SK-N-SH (cell line): ENCODE results near the gene ZFAND6. TPM values are rescaled to one million over a fixed set of nuclear protein-coding genes. Genes with fewer than 3 reads are reported as not detected.

Source experiments
- CTCF ChIA-PET: fragments of 300-600, 350-600 bp; formaldehyde crosslinking; extraction: SDS; loops from one replicate; lab custom pipeline; 2021; lab: Yijun Ruan, JAX
- POLR2A ChIA-PET: fragments of 350-600 bp; sonication (Branson Sonifier 250); formaldehyde crosslinking; extraction: SDS; loops from one replicate; lab custom pipeline; 2020; ENCODE audit warnings: antibody characterized with exemption, inconsistent platforms; lab: Yijun Ruan, JAX
- DNase-seq: peaks from one replicate; pipeline ENCODE4 v3.0.0; 2012
- H2AFZ ChIP-seq: fragments of 200-600 bp; sonication (generic); 2 replicates; pipeline ENCODE4 v1.8.1; 2016; ENCODE audit warnings: antibody characterized with exemption, mild to moderate bottlenecking, low read depth
- H3F3A ChIP-seq: fragments of 200-600 bp; sonication (generic); replicated peaks from 2 replicates; pipeline ENCODE3; 2016; ENCODE audit warnings: antibody characterized with exemption, mild to moderate bottlenecking; ENCODE audit not compliant: insufficient read depth
- H3K27ac ChIP-seq, 2 experiments: fragments of 200-500 bp in 1 of 2; fragments of 200-600 bp in 1 of 2; sonication (Bioruptor generic) in 1 of 2; sonication (generic), shearing (Covaris generic) in 1 of 2; 2 replicates each; pipeline versions ENCODE4 v1.5.1 to v1.6.1; 2014 to 2016; ENCODE audit warnings: low read depth in 2 of 2, inconsistent platforms in 1 of 2, low read length in 1 of 2, mild to moderate bottlenecking in 1 of 2, mixed read lengths in 1 of 2
- H3K27me3 ChIP-seq: fragments of 200-600 bp; sonication (generic), shearing (Covaris generic); 2 replicates; pipeline ENCODE4 v1.6.1; 2016; ENCODE audit warnings: mixed run types; ENCODE audit not compliant: insufficient read depth
- H3K36me3 ChIP-seq, 2 experiments: fragments of 200-500 bp in 1 of 2; fragments of 200-600 bp in 1 of 2; sonication (Bioruptor generic) in 1 of 2; sonication (generic) in 1 of 2; replicated peaks in 1 of 2; 2 replicates each; pipeline versions ENCODE3 to v1.5.1; 2014 to 2016; ENCODE audit warnings: low read length in 1 of 2, mild to moderate bottlenecking in 1 of 2; ENCODE audit not compliant: insufficient read depth in 2 of 2, control insufficient read depth in 1 of 2
- H3K4me1 ChIP-seq, 2 experiments: fragments of 200-500 bp in 1 of 2; fragments of 200-600 bp in 1 of 2; sonication (Bioruptor generic) in 1 of 2; sonication (generic), shearing (Covaris generic) in 1 of 2; 2 replicates each; pipeline versions ENCODE4 v1.5.1 to v1.6.1; 2014 to 2016; ENCODE audit warnings: low read depth in 1 of 2, low read length in 1 of 2, mixed run types in 1 of 2; ENCODE audit not compliant: insufficient read depth in 2 of 2, control insufficient read depth in 1 of 2
- H3K4me2 ChIP-seq: fragments of 200-600 bp; sonication (generic), shearing (Covaris generic); 2 replicates; pipeline ENCODE4 v1.6.1; 2017; ENCODE audit warnings: mixed run types
- H3K4me3 ChIP-seq, 2 experiments: fragments of 200-500 bp in 1 of 2; fragments of 200-600 bp in 1 of 2; sonication (Bioruptor generic) in 1 of 2; sonication (generic), shearing (Covaris generic) in 1 of 2; 2 replicates each; pipeline versions ENCODE4 v1.5.1 to v1.8.1; 2014 to 2016; ENCODE audit warnings: low read depth in 2 of 2, inconsistent platforms in 1 of 2, low read length in 1 of 2, mild to moderate bottlenecking in 1 of 2, mixed read lengths in 1 of 2, moderate library complexity in 1 of 2
- H3K79me2 ChIP-seq: fragments of 200-600 bp; sonication (generic); 2 replicates; pipeline ENCODE4 v1.8.1; 2017; ENCODE audit warnings: mild to moderate bottlenecking; ENCODE audit not compliant: insufficient read depth
- H3K9ac ChIP-seq: fragments of 200-600 bp; sonication (generic); 2 replicates; pipeline ENCODE4 v1.6.1; 2017; ENCODE audit warnings: mixed run types
- H3K9me2 ChIP-seq: fragments of 200-600 bp; sonication (generic); 2 replicates; pipeline ENCODE4 v1.6.1; 2017; ENCODE audit warnings: mixed run types
- H3K9me3 ChIP-seq: fragments of 200-600 bp; sonication (generic); 2 replicates; pipeline ENCODE4 v1.6.1; 2017; ENCODE audit warnings: mixed run types, mild to moderate bottlenecking, moderate library complexity
- H4K20me1 ChIP-seq: fragments of 200-600 bp; sonication (generic); 2 replicates; pipeline ENCODE4 v1.6.1; 2017; ENCODE audit warnings: mild to moderate bottlenecking, mixed run types; ENCODE audit not compliant: insufficient read depth
- EP300 ChIP-seq, 2 experiments: IDR thresholded peaks; 2 replicates each; pipeline versions ENCODE4 v1.4.0 to v1.6.1; 2012; ENCODE audit warnings: borderline replicate concordance in 1 of 2, low read depth in 1 of 2, low read length in 1 of 2
- FOSL2 ChIP-seq: IDR thresholded peaks from 2 replicates; pipeline ENCODE4 v1.4.0; 2012; ENCODE audit warnings: low read depth, mild to moderate bottlenecking, moderate library complexity, borderline replicate concordance
- FOXJ3 ChIP-seq: sonication (generic); formaldehyde crosslinking; IDR thresholded peaks from 2 replicates; pipeline ENCODE4 v1.5.1; 2020; ENCODE audit warnings: mild to moderate bottlenecking, missing genetic modification reagents
- FOXM1 ChIP-seq: IDR thresholded peaks from 2 replicates; pipeline ENCODE4 v1.4.0; 2012; ENCODE audit warnings: low read depth, mild to moderate bottlenecking
- GATA2 ChIP-seq: sonication (generic); formaldehyde crosslinking; IDR thresholded peaks from 2 replicates; pipeline ENCODE4 v1.5.0; 2020; ENCODE audit warnings: mild to moderate bottlenecking, missing genetic modification reagents
- JUND ChIP-seq: IDR thresholded peaks from 2 replicates; pipeline ENCODE4 v1.4.0; 2012
- MEF2A ChIP-seq: IDR thresholded peaks from 2 replicates; pipeline ENCODE4 v1.4.0; 2012; ENCODE audit warnings: low read depth, borderline replicate concordance
- MXI1 ChIP-seq: IDR thresholded peaks from 2 replicates; pipeline ENCODE4 v1.6.1; 2012; ENCODE audit warnings: mild to moderate bottlenecking, low read depth, low read length, improper control_type of control experiment
- NRF1 ChIP-seq: IDR thresholded peaks from 2 replicates; pipeline ENCODE4 v1.6.1; 2012; ENCODE audit warnings: low read depth, mild to moderate bottlenecking, low read length
- POLR2AphosphoS5 ChIP-seq: IDR thresholded peaks from 2 replicates; pipeline ENCODE4 v1.6.1; 2012; ENCODE audit warnings: low read depth, low read length
- RFX5 ChIP-seq: IDR thresholded peaks from 2 replicates; pipeline ENCODE4 v1.6.1; 2012; ENCODE audit warnings: mild to moderate bottlenecking, improper control_type of control experiment, low read length
- SIN3A ChIP-seq: IDR thresholded peaks from 2 replicates; pipeline ENCODE4 v1.6.1; 2012; ENCODE audit warnings: low read depth, mild to moderate bottlenecking, low read length, moderate library complexity, borderline replicate concordance
- SMC3 ChIP-seq: IDR thresholded peaks from 2 replicates; pipeline ENCODE4 v1.6.1; 2012; ENCODE audit warnings: low read depth, low read length, improper control_type of control experiment
- TAF1 ChIP-seq: IDR thresholded peaks from 2 replicates; pipeline ENCODE4 v1.6.1; 2012; ENCODE audit warnings: low read depth, mild to moderate bottlenecking, low read length, moderate library complexity, borderline replicate concordance
- TCF12 ChIP-seq: IDR thresholded peaks from 2 replicates; pipeline ENCODE4 v1.4.0; 2012
- WGBS: methylation state at CpG from one replicate; pipeline ENCODE4 v1.1.6; 2017; ENCODE audit warnings: low lambda C conversion rate; 5-methylcytosine and 5-hydroxymethylcytosine counted together
- polyA plus RNA-seq, 3 experiments: library from polyadenylated mRNA; depleted of rRNA; stranded (reverse); fragments of >200 nt; gene quantifications; 2 replicates each; pipeline ENCODE4 v1.2.3, GENCODE V29; 2012
- TF ChIP-seq, protein P1 (sequence below): IDR thresholded peaks from 2 replicates; pipeline ENCODE4 v1.6.1; 2012; ENCODE audit warnings: mild to moderate bottlenecking, low read depth, low read length, moderate library complexity
- TF ChIP-seq, protein P2 (sequence below): IDR thresholded peaks from 2 replicates; pipeline ENCODE4; 2012
- TF ChIP-seq, protein P3 (sequence below): fragments of 150-350 bp; IDR thresholded peaks from 2 replicates; pipeline ENCODE4 v1.6.1; 2016; ENCODE audit warnings: mild to moderate bottlenecking, low read depth, low read length
- TF ChIP-seq, protein P4 (sequence below): fragments of 150-350 bp; IDR thresholded peaks from 2 replicates; pipeline ENCODE4 v1.6.1; 2017; ENCODE audit warnings: antibody characterized with exemption, low read length, low read depth, borderline replicate concordance
- TF ChIP-seq, protein P5 (sequence below): IDR thresholded peaks from 2 replicates; pipeline ENCODE4 v1.4.0; 2012; ENCODE audit warnings: low read depth, borderline replicate concordance

The ZFAND6 gene
- polyA plus RNA-seq, 1 of the 3 experiments (the other 2 are of a cell fraction), result 90.1 TPM

DNA sequence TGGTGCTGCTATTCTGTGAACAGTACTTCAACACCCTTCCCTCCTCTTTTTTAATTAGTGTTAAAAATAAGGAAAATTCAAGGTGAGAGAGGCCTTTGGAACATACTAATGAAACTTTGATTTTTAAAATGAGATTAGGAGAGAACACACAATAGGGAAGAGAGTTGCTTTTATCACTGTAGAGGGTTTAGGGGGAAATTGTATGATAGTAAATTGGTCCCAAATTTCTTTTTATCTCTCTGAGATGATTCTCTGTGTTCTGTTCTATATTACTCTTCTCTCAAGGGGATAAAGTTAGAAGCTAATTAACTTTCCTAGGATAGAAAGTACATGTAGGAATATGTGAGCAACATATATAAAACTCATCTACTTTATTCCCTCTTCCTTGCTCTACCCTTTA, 40.8 kb downstream of the ZFAND6 start:
- Histone ChIP-seq H2AFZ (no peak overlapping the region), H3K36me3 (peaks cover 0 to 7% of the 10 kb centered on the region in 2 experiments), H3K27me3 (no peaks in the 10 kb centered on the region), H3F3A (peaks cover 6% of the 10 kb centered on the region), H3K4me3 (no peak overlapping the region), H3K4me1 (peaks cover 2 to 19% of the 10 kb centered on the region in 2 experiments), H3K9me3 (no peaks in the 10 kb centered on the region)
- POLR2A ChIA-PET, result no interaction called here
- no peak for DNase-seq
- TF ChIP-seq TAF1, result no peak
- TF ChIP-seq, protein P1, sequence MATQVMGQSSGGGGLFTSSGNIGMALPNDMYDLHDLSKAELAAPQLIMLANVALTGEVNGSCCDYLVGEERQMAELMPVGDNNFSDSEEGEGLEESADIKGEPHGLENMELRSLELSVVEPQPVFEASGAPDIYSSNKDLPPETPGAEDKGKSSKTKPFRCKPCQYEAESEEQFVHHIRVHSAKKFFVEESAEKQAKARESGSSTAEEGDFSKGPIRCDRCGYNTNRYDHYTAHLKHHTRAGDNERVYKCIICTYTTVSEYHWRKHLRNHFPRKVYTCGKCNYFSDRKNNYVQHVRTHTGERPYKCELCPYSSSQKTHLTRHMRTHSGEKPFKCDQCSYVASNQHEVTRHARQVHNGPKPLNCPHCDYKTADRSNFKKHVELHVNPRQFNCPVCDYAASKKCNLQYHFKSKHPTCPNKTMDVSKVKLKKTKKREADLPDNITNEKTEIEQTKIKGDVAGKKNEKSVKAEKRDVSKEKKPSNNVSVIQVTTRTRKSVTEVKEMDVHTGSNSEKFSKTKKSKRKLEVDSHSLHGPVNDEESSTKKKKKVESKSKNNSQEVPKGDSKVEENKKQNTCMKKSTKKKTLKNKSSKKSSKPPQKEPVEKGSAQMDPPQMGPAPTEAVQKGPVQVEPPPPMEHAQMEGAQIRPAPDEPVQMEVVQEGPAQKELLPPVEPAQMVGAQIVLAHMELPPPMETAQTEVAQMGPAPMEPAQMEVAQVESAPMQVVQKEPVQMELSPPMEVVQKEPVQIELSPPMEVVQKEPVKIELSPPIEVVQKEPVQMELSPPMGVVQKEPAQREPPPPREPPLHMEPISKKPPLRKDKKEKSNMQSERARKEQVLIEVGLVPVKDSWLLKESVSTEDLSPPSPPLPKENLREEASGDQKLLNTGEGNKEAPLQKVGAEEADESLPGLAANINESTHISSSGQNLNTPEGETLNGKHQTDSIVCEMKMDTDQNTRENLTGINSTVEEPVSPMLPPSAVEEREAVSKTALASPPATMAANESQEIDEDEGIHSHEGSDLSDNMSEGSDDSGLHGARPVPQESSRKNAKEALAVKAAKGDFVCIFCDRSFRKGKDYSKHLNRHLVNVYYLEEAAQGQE, result no peak
- TF ChIP-seq NRF1, result no peak
- TF ChIP-seq, protein P2, sequence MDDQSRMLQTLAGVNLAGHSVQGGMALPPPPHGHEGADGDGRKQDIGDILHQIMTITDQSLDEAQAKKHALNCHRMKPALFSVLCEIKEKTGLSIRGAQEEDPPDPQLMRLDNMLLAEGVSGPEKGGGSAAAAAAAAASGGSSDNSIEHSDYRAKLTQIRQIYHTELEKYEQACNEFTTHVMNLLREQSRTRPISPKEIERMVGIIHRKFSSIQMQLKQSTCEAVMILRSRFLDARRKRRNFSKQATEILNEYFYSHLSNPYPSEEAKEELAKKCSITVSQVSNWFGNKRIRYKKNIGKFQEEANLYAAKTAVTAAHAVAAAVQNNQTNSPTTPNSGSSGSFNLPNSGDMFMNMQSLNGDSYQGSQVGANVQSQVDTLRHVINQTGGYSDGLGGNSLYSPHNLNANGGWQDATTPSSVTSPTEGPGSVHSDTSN, result no peak
- TF ChIP-seq POLR2AphosphoS5, result no peak
- no peak for TF ChIP-seq TCF12
- TF ChIP-seq MEF2A, result no peak
- no peak for TF ChIP-seq FOSL2
- TF ChIP-seq SMC3, result no peak
- TF ChIP-seq, protein P3, sequence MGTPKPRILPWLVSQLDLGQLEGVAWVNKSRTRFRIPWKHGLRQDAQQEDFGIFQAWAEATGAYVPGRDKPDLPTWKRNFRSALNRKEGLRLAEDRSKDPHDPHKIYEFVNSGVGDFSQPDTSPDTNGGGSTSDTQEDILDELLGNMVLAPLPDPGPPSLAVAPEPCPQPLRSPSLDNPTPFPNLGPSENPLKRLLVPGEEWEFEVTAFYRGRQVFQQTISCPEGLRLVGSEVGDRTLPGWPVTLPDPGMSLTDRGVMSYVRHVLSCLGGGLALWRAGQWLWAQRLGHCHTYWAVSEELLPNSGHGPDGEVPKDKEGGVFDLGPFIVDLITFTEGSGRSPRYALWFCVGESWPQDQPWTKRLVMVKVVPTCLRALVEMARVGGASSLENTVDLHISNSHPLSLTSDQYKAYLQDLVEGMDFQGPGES, result no peak
- TF ChIP-seq GATA2, result no peak
- TF ChIP-seq, all 33 proteins: peak for 0
- H3K9me2 ChIP-seq, result no peaks in the 10 kb centered on the region
- H3K4me2 ChIP-seq, result no peak overlapping the region
- peaks cover 32% of the 10 kb centered on the region for H4K20me1 ChIP-seq
- no peak overlapping the region for H3K9ac ChIP-seq
- CTCF ChIA-PET, result no interaction called here
- peaks cover 61% of the 10 kb centered on the region; the same call in 1 of the 2 replicates for H3K79me2 ChIP-seq
- no peak overlapping the region for H3K27ac ChIP-seq

DNA sequence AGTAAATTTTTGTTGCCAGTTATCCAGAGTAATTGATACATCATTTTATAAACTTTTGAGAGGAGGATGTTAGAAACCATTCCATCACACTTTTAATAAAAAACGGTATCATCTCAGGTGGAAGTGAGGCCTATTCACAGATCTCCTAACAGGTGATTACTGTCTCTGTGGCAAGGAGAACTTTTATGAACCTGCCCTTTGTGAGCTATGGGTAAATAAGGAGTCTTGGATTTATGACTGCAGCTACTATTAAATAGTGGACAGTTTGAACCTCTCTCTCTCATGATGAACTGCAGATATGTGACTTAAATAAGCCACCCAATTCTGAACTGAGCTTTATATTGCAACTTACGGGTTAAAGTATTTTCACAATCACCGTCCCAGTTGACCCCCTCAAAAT, 45.7 kb downstream of the ZFAND6 start:
- H3K27me3 ChIP-seq, result no peaks in the 10 kb centered on the region
- H4K20me1 ChIP-seq, result peaks cover 24% of the 10 kb centered on the region
- no peak overlapping the region for H3K9ac ChIP-seq
- H3K9me3 ChIP-seq, result no peaks in the 10 kb centered on the region
- peak overlapping the region; percentile 26 for H3K4me2 ChIP-seq
- ChIA-PET POLR2A (no interaction called here), CTCF (interaction anchor here (1.2 to 2.3 kb wide), 2 partner anchors 12 to 17 kb away, joined by 3 to 7 read pairs; no protein-coding TSS in a partner anchor)
- H3K27ac ChIP-seq, result peak overlapping the region in 1 of 2 experiments; percentile 63; a peak in 2 of 4 replicates
- peaks cover 0 to 7% of the 10 kb centered on the region in 2 experiments for H3K36me3 ChIP-seq
- no peak overlapping the region for H3K4me3 ChIP-seq
- peaks cover 20% of the 10 kb centered on the region for H3F3A ChIP-seq
- H2AFZ ChIP-seq, result no peak overlapping the region
- WGBS, result 75% methylated on average over 3 of the region's 3 CpGs
- H3K4me1 ChIP-seq, result peaks cover 0 to 15% of the 10 kb centered on the region in 2 experiments; a peak in 2 of 4 replicates
- peaks cover 66% of the 10 kb centered on the region; the same call in 1 of the 2 replicates for H3K79me2 ChIP-seq
- no peaks in the 10 kb centered on the region for H3K9me2 ChIP-seq
- no peak for DNase-seq
- TF ChIP-seq, protein P4, sequence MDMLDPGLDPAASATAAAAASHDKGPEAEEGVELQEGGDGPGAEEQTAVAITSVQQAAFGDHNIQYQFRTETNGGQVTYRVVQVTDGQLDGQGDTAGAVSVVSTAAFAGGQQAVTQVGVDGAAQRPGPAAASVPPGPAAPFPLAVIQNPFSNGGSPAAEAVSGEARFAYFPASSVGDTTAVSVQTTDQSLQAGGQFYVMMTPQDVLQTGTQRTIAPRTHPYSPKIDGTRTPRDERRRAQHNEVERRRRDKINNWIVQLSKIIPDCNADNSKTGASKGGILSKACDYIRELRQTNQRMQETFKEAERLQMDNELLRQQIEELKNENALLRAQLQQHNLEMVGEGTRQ, result no peak
- TF ChIP-seq FOXM1, result no peak
- no peak for TF ChIP-seq JUND
- TF ChIP-seq MXI1, result no peak
- TF ChIP-seq FOXJ3 (CRISPR knock-in tag), result no peak
- no peak for TF ChIP-seq RFX5
- no peak for TF ChIP-seq EP300 (IDR thresholded peaks at IDR 0.05; ENCODE audit: borderline replicate concordance in 1 of 2, low read depth in 1 of 2, low read length in 1 of 2)
- TF ChIP-seq, protein P2, result no peak
- TF ChIP-seq MEF2A, result no peak
- TF ChIP-seq, protein P5, sequence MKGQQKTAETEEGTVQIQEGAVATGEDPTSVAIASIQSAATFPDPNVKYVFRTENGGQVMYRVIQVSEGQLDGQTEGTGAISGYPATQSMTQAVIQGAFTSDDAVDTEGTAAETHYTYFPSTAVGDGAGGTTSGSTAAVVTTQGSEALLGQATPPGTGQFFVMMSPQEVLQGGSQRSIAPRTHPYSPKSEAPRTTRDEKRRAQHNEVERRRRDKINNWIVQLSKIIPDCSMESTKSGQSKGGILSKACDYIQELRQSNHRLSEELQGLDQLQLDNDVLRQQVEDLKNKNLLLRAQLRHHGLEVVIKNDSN, result no peak
- no peak for TF ChIP-seq SMC3
- no peak for TF ChIP-seq SIN3A
